ENCODE measurements around the gene TH.
"Not testable (repeated sequence)": the region's sequence is repeated elsewhere in the genome, so short reads cannot be mapped to it uniquely, and the experiment has no call there.

TH gene

DNA sequence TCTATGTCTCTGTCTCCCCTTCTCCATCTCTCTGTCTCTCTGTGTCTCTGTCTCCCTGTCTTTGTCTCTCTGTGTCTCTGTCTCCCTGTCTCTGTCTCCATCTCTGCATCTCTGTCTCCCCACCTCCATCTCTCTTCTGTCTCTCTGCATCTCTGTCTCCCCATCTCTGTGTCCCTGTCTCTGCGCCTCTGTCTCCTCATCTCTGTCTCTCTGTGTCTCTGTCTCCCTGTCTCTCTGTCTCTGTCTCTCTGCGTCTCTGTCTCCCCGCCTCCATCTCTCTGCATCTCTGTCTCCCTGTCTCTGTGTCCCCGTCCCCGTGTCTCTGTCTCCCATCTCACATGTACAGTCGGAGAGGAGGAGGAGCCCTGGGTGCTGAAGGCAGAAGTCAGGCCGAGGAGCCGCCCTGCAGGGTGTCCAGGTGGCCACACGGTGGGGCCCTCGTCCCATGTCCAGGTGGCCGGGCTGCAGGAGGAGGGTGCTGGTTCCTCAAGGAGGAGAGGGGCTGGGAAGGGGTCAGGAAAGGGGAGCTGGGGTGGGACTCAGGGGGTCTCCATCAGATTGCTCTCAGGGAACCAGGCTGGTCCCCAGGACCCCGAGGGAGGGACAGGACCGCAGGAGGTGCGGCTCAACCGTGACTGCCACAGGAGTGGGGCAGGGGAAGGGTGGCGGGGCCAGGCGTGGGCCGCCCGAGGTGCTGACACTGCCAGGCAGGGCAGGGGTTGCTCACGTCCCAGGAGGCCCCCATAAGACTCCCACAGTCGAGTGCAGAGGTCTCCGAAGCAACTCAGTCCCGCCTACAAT lies 25.6 kb upstream of the TH start:
- DNase-seq (ENCODE audit: extremely low read depth in 1 of 2, low read depth in 1 of 2) = peak; percentile 38 to 53

DNA sequence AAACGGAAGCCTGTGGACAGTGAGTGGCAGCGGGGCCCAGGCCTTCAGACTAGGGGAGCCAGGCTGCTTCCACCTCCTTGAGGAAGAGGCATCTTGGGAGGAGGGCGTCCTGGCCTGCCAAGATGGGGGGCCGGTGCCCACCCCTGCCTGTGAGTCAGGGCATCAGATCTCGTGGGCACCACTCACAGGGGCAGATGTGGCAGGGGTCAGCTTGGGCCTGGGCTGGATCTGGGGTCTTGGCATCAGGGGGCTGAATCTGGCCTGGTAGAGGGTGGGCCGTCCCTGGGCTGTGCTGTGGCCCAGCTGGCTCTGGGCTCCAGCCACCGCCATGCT lies 24.1 kb upstream of the TH start:
- no peak for DNase-seq (ENCODE audit: extremely low read depth in 1 of 2, low read depth in 1 of 2)

GRCh38 chr11:2194877-2195755 lies 23.5 kb upstream of the TH start:
- peak; percentile 16 to 20 for DNase-seq (ENCODE audit: extremely low read depth in 1 of 2, low read depth in 1 of 2)

DNA sequence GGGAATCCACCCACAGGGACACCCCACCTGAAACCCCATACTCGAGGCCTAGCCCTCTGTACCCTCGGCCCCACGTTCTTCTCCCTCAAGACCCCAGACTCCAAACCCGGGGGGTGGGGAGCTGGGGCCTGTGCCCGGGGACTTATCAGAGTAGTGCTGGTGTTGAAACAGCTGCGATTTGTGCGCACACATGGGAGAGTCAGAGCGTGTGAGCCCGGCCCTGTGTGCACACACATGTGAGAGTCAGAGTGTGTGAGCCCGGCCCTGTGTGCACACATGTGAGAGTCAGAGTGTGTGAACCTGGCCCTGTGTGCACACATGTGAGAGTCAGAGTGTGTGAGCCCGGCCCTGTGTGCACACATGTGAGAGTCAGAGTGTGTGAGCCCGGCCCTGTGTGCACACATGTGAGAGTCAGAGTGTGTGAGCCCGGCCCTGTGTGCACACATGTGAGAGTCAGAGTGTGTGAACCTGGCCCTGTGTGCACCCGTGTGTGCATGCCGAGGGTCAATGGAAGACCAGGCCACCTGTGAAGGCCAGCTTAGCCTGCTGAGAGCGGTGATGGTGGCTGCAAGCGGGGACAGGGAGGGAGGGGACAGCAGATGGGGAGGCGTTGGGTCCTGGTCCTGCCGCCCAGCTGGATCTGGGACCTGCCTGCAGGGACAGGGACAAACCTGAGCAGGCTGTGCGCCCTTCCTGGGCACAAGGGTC lies 22.4 kb upstream of the TH start:
- not testable (repeated sequence) for DNase-seq (ENCODE audit: extremely low read depth in 1 of 2, low read depth in 1 of 2)

DNA sequence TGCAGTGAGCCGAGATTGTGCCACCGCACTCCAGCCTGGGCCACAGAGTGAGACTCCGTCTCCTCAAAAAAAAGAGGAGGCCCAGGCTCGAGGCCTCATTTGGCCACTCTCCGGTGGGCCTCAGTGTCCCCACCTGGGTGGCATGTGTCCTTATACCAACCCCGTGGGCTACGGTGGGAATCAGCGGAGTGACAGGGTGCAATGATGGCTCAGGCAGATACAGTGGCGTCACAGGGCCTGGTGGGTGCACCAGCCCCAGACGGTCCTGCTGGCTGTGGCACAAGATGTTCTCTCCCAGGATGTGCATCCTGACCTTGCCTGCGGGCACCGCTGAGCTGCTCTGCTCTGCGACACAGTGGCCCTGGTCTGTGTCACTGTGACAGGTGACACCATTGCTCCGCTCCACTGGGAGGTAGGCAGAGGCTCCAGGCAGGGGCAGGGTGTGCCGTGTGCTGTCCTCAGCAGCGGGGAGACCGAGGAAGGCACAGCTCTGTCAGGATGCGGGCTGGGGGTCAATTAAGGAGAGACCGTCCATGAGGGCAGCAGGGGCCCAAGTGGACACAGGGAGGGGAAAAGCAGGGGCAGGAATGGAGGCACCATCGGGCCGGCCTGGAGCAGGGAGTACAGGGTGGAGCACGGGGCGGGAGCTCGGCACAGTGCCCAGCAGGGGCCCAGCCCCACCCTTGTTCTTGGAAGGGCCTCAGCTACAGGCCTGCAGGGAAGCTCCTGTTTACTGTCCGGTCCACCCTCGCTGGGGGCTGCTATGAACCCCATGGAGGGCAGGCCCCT lies 21.7 kb upstream of the TH start:
- no peak for DNase-seq (ENCODE audit: extremely low read depth in 1 of 2, low read depth in 1 of 2)

DNA sequence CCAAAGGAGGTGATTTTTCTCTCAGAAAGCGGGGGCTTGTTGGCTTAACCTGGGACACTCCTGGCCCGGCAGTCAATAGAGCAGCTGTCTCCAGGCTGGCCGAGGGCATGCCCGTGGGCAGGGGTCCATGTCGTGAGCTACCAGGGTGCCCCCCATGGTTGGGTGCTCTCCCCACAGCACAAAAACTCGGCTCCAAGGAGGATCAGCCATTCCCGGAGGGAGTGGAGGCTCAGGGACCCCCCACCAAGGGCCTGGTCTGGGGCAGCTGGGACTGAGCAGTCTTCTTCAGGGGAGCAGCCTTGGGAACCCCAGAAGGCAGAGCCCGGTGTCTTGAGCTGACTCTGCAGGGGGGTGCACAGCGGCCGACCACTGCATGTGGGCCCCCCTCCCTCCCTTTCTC lies 20.8 kb upstream of the TH start:
- DNase-seq (ENCODE audit: extremely low read depth in 1 of 2, low read depth in 1 of 2) = no peak

DNA sequence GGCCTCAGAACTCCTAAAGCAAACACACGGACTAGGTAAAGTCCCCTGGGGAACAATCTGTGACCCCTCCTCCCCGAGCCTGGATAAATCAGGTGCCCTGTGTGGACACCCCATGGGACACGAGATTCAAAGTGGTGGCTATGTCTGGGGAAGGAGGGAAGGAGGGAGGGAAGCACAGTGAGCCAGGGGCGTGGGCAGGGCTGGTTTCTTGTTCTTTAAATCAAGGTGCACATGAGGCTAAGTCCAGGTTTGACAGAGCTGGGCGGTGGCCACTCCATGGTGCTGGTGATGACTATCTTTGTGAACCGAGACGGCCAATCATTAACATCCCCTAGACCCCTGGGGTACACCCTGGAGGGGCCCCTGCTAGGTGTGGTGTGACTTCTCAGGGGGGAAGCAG lies 20.3 kb upstream of the TH start:
- no peak for DNase-seq (ENCODE audit: extremely low read depth in 1 of 2, low read depth in 1 of 2)

DNA sequence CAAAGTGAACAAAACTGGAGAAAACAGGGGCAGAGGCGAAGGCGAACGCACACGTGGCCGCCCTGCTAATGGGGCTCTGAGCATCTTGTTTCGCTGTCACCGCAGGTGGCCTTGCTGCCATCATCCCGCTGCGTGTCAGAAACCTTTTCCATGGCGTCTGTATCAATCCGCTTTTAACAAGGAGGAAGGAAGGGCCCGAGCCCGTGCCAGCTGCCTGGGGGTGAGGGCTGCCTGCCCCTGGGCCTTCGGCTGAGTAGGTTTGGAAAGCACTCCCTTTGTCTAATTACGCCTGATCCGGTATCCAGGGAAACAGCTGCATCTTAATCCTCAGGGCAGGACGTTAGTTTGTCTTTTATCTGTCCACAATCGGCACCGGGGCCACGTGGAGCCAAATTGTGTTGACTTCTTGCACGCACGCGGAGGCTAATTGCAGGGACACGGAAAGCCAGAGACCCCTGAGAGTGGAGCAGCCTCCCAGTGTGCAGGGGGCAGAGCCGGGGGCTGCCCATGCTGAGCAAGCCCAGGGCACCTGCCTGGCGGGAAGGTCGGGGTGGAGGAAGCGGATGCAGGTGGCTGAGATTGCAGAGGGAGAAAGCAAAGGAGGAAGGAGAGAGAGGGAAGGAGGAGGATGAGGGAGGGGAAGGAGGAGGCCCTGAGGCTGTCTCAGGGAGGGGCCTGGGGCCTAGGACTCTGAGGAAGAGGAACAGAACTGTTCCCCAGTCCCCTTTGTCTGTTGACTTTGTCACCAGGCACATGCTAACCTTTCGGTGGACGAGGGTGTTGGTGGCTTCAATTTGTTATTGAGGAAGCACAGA lies 19.2 kb upstream of the TH start:
- no peak for DNase-seq (ENCODE audit: extremely low read depth in 1 of 2, low read depth in 1 of 2)

DNA sequence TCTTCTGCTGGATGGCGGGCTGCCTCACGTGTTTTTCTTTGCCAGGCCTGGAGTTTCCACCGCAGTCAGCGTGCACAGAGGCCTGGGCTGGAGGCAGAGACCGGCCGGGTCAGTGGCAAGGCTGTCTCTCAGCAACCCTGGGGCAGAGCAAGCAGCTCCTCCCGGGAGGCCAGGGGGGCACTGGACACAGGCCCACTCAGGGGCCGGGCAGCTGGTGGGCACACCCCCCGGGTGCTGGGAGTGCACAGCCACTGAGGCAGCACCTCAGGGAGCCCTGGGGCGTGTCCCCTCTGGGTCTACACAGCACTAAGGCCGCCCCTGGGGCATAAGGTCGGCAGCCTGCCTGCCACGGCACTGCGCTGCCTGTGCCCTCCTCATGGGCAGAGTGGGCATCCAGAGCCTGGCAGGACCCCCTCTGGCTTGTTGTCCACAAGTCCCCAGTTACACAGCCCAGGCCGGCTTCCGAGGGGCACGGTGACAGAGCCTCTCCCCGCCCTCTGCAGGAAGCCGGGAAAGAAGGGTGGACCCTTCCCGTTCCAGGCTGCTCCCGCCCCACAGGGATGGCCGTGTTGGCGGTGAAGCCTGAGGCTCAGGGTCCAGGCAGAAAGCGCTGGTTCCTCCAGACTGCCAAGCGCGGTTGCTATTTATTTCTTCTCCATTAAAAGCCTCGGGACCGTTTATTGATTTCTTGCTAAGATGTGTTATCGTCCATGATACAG lies 18.5 kb upstream of the TH start:
- DNase-seq (ENCODE audit: extremely low read depth in 1 of 2, low read depth in 1 of 2) = no peak

DNA sequence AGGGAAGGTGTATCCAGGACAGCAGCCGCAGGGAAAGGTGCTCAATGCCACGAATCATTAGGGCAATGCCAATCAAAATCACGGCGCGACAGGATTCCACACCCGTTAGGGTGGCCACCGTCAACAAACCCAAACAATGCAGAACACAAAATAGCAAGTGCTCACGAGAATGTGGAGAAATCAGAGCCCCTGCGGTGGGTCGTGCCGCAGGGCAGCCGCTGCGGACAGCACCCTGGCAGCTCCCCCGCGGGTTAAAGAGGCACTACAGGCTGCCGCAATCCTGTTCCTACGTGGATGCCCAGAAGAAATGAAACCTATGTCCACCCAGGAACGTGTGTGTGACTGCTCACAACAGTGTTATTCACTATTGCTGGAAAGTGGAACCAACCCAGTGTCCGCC lies 17.1 kb upstream of the TH start:
- DNase-seq (ENCODE audit: extremely low read depth in 1 of 2, low read depth in 1 of 2) = no peak

DNA sequence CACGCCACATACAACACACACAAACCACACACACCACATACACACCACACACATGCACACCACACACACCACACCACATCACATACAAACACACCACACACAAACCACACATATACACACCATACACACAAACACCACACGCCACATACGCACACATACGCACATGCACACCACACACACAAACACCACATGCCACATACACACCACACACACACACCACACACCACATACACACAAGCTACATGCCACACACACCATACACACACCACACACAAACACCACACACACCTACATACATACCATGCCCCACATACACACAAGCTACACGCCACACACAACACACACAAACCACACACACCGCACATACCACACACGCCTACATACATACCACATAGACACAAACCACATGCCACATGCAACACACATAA lies 15.7 kb upstream of the TH start:
- no peak for DNase-seq (ENCODE audit: extremely low read depth in 1 of 2, low read depth in 1 of 2)

DNA sequence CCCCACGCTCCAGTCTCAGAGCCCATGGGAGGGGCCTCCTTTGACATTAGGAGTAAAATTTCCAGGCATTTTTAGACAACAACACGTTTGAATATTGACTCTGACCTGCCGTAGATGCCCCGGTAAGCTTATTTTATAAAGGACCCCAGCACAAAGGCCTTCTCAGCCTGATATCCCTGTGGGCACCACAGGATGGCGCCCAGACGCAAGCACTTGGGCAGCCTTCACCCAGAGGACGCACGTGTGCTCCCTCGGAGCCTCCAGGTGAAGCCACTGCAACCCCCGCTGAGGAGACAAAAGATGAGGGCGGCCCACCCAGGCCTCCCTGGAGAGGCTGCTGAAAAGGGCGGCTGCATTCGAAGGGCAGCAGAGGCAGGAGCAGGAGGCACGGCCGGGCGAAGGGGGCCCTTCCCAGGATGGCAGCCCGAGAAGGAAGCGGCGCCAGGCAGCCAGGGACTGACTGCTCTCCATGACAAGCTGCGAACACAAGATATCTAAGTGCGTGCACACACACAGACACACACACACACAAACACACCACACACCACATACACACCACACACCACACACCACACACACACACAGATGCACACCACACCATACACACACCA lies 15.2 kb upstream of the TH start:
- DNase-seq (ENCODE audit: extremely low read depth in 1 of 2, low read depth in 1 of 2) = peak; percentile 18 to 20

DNA sequence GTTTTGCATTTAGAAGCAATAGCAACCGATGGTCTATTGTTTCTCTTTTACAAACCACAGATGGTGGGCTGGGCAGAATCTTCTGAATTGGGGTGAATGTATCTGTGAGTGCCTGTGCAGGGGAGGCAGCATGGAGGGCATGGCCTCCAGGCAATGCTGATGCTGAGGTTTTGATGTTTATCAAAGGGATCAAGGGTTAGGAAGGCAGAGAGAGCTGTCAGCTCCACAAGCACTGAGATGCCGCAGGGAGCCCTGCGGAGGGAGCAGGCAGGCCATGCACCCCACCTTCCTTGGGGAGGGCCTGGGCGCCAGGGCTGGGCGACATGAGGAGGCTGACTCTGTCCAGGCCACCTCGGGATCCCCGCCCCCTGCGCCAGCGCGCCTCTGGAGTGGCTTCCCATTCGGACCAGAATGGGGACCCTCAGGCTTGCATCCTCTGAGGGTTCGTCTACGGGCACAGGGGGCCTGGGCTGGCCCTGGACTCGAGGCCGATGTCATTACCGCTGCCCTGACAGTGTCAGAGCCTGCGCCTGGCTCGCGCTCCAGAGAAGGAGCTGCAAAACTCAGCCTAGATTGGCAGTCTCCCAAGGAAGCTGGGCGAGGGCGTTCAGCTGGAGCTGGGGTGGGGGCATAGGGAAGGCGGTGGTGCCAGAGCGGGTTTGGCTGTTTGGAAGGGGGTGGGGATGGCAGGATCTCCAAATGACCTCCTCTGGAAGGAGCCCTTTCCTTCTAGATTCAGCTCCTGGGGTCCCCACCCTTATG lies 13.9 kb upstream of the TH start:
- no peak for DNase-seq (ENCODE audit: extremely low read depth in 1 of 2, low read depth in 1 of 2)

DNA sequence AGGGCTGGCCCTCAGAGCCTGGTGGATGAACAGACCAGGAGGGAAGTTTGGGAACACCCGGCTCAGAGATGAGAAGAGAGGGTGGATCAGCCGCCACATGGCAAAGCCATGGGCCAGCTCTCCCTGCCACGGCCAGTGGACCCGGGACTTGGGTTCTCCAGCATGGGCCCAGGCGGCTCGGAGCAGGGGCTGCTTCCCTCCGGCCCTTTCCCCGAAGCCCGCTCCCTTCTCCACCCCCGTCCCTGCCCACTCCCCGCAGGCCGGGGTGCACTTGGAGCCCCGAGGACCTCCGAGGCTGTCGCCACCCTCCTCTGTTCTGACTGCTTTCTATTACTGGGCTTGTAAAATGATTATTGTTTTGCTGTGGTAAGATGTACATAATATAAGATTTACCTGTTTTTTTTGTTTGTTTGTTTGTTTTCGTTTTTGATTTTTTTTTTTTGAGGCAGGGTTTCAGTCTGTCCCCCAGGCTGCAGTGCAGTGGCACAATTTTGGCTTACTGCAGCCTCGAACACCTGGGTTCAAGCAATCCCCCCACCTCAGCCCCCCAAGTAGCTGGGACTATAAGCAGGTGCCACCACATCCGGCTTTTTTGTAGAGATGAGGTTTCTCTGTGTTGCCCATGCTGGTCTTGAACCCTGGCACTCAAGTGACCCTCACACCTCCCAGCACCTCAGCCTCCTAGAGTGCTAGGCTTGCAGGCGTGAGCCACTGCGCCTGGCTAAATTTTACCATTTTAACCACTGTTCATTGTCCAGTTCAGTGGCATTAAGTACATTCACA lies 11.3 kb upstream of the TH start:
- DNase-seq (ENCODE audit: extremely low read depth in 1 of 2, low read depth in 1 of 2) = no peak

DNA sequence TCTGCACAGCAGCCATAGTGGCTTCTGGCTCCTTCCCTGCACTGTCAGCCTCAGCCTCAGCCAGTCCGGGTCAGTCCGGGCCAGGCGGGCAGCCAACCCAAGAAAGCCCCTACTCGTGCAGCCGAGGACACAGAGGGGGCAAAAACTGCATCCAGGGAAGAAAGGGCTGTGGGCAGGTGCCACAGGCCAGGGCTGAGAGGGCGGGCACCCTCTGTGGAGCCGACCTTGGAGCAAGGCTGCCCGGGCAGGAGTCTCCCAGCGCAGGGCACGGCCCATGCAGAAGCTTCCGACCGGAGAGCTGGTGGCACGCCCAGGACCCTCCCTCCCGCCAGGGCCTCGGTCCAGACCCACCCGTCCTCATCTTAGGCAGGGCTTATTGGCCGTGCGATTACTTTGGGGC lies 10.5 kb upstream of the TH start:
- DNase-seq (ENCODE audit: extremely low read depth in 1 of 2, low read depth in 1 of 2) = no peak

GRCh38 chr11:2180789-2181370 lies 9.3 kb upstream of the TH start:
- no peak for DNase-seq (ENCODE audit: extremely low read depth in 1 of 2, low read depth in 1 of 2)

- no peak for DNase-seq (ENCODE audit: extremely low read depth in 1 of 2, low read depth in 1 of 2)
These were observed 8.7 kb upstream of the TH start for GRCh38 chr11:2180347-2180746.
